ENCODE data around the gene MBD4. TPM values are rescaled to one million over a fixed set of nuclear protein-coding genes. Genes with fewer than 3 reads are reported as not detected.

The MBD4 gene
- total RNA-seq, 1 experiment from 2014 or later = 40.1 TPM

DNA sequence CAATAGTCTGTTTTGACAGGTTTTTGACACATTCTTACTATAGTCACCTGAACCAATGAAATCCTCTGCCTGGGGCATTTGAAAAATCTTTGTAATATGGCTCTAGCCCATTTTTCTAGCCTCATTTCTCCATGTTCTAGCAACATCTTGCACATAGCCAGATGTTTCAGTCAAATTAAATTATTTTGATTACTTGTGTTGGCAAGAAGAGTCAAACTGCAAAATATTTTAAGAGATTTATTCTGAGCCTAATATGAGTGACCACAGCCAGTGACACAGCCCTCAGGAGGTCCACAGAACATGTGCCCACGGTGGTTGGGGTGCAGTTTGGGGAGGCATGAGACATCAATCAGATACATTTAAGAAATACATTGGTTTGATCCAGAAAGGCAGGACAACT, 7.2 kb upstream of the MBD4 start:
- H3K14ac ChIP-seq (ENCODE audit: insufficient read depth, low read length) = no peak overlapping the region
- no peak overlapping the region for H3K18ac ChIP-seq (ENCODE audit: insufficient read length, low read depth, low read length)
- H4K8ac ChIP-seq (replicated peaks; ENCODE audit: insufficient read length, low read depth, low read length) = no peak overlapping the region
- no peak overlapping the region for H4K91ac ChIP-seq (ENCODE audit: insufficient read length, low read depth, low read length)
- H3K27ac ChIP-seq (ENCODE audit: insufficient read length, low read depth, low read length) = no peak overlapping the region
- H3K23ac ChIP-seq (ENCODE audit: insufficient read length, low read depth, low read length) = no peak overlapping the region
- no peak overlapping the region for H2BK120ac ChIP-seq (ENCODE audit: low read depth, low read length, poor library complexity, severe bottlenecking)
- no peak overlapping the region for H2AK5ac ChIP-seq (ENCODE audit: insufficient read length, low read length)
- no peak for TF ChIP-seq CTCF (conservative IDR thresholded peaks at IDR 0.05)
- H2AFZ ChIP-seq (ENCODE audit: low read length) = no peak overlapping the region
- H4K20me1 ChIP-seq (ENCODE audit: control insufficient read depth, insufficient read depth, insufficient read length) = no peaks in the 10 kb centered on the region
- no peaks in the 10 kb centered on the region for H3K9me3 ChIP-seq (ENCODE audit: control insufficient read depth, low read depth, low read length)
- H3K79me2 ChIP-seq (ENCODE audit: insufficient read depth, low read length) = no peaks in the 10 kb centered on the region
- H2BK5ac ChIP-seq (ENCODE audit: insufficient read length, low read length) = no peak overlapping the region
- Mint-ChIP-seq H3K27me3 (ENCODE audit: low read depth) (no peaks in the 10 kb centered on the region), H3K4me1 (peaks cover 44 to 48% of the 10 kb centered on the region in 2 experiments), H3K9me3 (no peaks in the 10 kb centered on the region), H3K4me3 (no peak overlapping the region), H3K27ac (peak overlapping the region in 1 of 3 experiments; percentile 87; a peak in 2 of 7 replicates), H3K36me3 (ENCODE audit: insufficient read depth in 1 of 3, low read depth in 3 of 3) (peaks cover 0 to 5% (median 2%) of the 10 kb centered on the region in 3 experiments; a peak in 2 of 7 replicates)
- H3K23me2 ChIP-seq (ENCODE audit: insufficient read length, low read depth, low read length, poor library complexity, severe bottlenecking) = no peaks in the 10 kb centered on the region
- H2BK15ac ChIP-seq (ENCODE audit: low read depth, low read length) = no peak overlapping the region
- no CpG with 5 or more reads among the region's 1 CpG for WGBS (ENCODE audit: extremely low coverage, insufficient read length, low lambda C conversion rate)
- peaks cover 3% of the 10 kb centered on the region; the same call in 1 of the 2 replicates for H3K4me1 ChIP-seq (ENCODE audit: insufficient read depth, low read length)
- no peak overlapping the region for H2BK12ac ChIP-seq (ENCODE audit: insufficient read length, low read depth, low read length)
- H4K5ac ChIP-seq (ENCODE audit: insufficient read length, low read depth, low read length) = no peak overlapping the region
- H2BK20ac ChIP-seq (ENCODE audit: low read depth, low read length, poor library complexity, severe bottlenecking) = no peak overlapping the region
- H3T11ph ChIP-seq (ENCODE audit: low read length) = no peak overlapping the region
- no peak overlapping the region for H3K4ac ChIP-seq (ENCODE audit: low read depth, low read length)
- no peaks in the 10 kb centered on the region for H3K27me3 ChIP-seq (ENCODE audit: insufficient read depth, low read length)
- no peaks in the 10 kb centered on the region for H3K79me1 ChIP-seq (ENCODE audit: insufficient read depth, low read depth, low read length, poor library complexity, severe bottlenecking)
- H3K4me2 ChIP-seq (ENCODE audit: insufficient read depth, insufficient read length, low read length) = no peak overlapping the region
- H3K56ac ChIP-seq (ENCODE audit: insufficient read length, low read depth, low read length) = no peak overlapping the region
- DNase-seq = no peak
- H3K9ac ChIP-seq (ENCODE audit: extremely low read depth, insufficient read length, low read length) = no peak overlapping the region

Measured in H9 (cell line).